ENCODE results near the gene SALL1. TPM values are rescaled to one million over a fixed set of nuclear protein-coding genes. Genes with fewer than 3 reads are reported as not detected.

SALL1 gene
- total and polyA plus RNA-seq, 2 donors (not counting 3 experiments of a cell fraction or from before 2014, with no cell fraction given): not detected

GRCh38 chr16:51141541-51141940 is 9.5 kb downstream of the SALL1 start:
- CTCF ChIA-PET: no interaction called here
- Histone ChIP-seq H3K4me2 (ENCODE audit: insufficient read depth, low read length) (no peak overlapping the region), H2AFZ (ENCODE audit: low read depth, low read length) (no peak overlapping the region), H3K9me3 (replicated peaks; ENCODE audit: control insufficient read depth, insufficient read depth, low read length) (no peaks in the 10 kb centered on the region), H4K20me1 (replicated peaks; ENCODE audit: control insufficient read depth, extremely low read depth, insufficient read depth, low read length) (no peaks in the 10 kb centered on the region), H3K4me1 (ENCODE audit: control insufficient read depth, extremely low read depth, insufficient read depth, low read length) (no peaks in the 10 kb centered on the region), H3K79me2 (ENCODE audit: control insufficient read depth, insufficient read depth, low read length) (no peaks in the 10 kb centered on the region), H3K9ac (replicated peaks; ENCODE audit: extremely low read depth, insufficient read depth, low read length) (no peak overlapping the region), H3K9me1 (replicated peaks; ENCODE audit: control insufficient read depth, extremely low read depth, insufficient read depth, low read length) (no peaks in the 10 kb centered on the region), H3K4me3 (replicated peaks in 1 of 3; ENCODE audit: insufficient read depth in 1 of 3, low read depth in 1 of 3, low read length in 3 of 3) (no peak overlapping the region), H3K27me3 (ENCODE audit: control insufficient read depth in 2 of 2, insufficient read depth in 2 of 2, low read length in 2 of 2) (no peaks in the 10 kb centered on the region), H3K27ac (ENCODE audit: insufficient read depth, low read depth, low read length) (no peak overlapping the region), H3K36me3 (ENCODE audit: control insufficient read depth in 2 of 2, extremely low read depth in 1 of 2, insufficient read depth in 2 of 2, low read length in 2 of 2) (no peaks in the 10 kb centered on the region)
- POLR2A ChIA-PET: no interaction called here
- TF ChIP-seq MAX (IDR thresholded peaks at IDR 0.05; ENCODE audit: insufficient read depth, insufficient read length) (no peak), FOS (IDR thresholded peaks at IDR 0.05; ENCODE audit: borderline replicate concordance, insufficient read depth, low read length) (no peak), POLR2AphosphoS5 (IDR thresholded peaks at IDR 0.05; ENCODE audit: insufficient read depth, low read depth, low read length) (no peak), MYC (IDR thresholded peaks at IDR 0.05; ENCODE audit: low read depth, low read length) (no peak)
- dilution Hi-C loops (cut with MboI; ENCODE audit: extremely low pct_ligation_motif_present, low sequenced_read_pairs) (no loop called here), intact Hi-C loops (cut with micrococcal nuclease) (no loop called here)
- DNase-seq (ENCODE audit: low read depth, low spot score): no peak
- no peak for FAIRE-seq
- BruUV-seq (replicated peaks): no TSS peak

DNA sequence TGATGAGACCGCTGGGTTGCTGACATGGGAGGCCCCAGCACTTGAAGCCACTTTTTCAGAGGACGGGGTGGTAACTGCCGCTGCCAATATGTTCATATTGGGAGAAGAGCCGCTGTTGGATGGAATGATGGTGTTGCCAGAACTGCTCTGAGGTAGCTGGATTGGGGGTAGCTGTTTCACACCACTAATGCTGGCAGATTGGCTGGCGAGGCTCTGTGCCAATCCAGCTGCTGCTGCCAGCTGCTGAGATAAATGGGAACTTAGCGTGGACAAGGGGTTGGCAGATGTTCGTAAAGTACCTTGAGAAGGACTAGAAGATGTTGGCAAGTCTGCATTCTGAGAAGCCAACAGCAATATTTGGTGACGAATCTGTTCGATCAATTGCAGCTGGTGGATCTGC is 10.0 kb downstream of the SALL1 start:
- Histone ChIP-seq H3K9me1 (replicated peaks; ENCODE audit: control insufficient read depth, extremely low read depth, insufficient read depth, low read length) (no peaks in the 10 kb centered on the region), H3K79me2 (ENCODE audit: control insufficient read depth, insufficient read depth, low read length) (no peaks in the 10 kb centered on the region), H2AFZ (ENCODE audit: low read depth, low read length) (no peak overlapping the region), H4K20me1 (replicated peaks; ENCODE audit: control insufficient read depth, extremely low read depth, insufficient read depth, low read length) (no peaks in the 10 kb centered on the region), H3K9me3 (replicated peaks; ENCODE audit: control insufficient read depth, insufficient read depth, low read length) (no peaks in the 10 kb centered on the region), H3K9ac (replicated peaks; ENCODE audit: extremely low read depth, insufficient read depth, low read length) (no peak overlapping the region), H3K36me3 (ENCODE audit: control insufficient read depth in 2 of 2, extremely low read depth in 1 of 2, insufficient read depth in 2 of 2, low read length in 2 of 2) (no peaks in the 10 kb centered on the region), H3K4me2 (ENCODE audit: insufficient read depth, low read length) (no peak overlapping the region), H3K4me1 (ENCODE audit: control insufficient read depth, extremely low read depth, insufficient read depth, low read length) (no peaks in the 10 kb centered on the region), H3K27ac (ENCODE audit: insufficient read depth, low read depth, low read length) (no peak overlapping the region), H3K4me3 (replicated peaks in 1 of 3; ENCODE audit: insufficient read depth in 1 of 3, low read depth in 1 of 3, low read length in 3 of 3) (no peak overlapping the region), H3K27me3 (ENCODE audit: control insufficient read depth in 2 of 2, insufficient read depth in 2 of 2, low read length in 2 of 2) (no peaks in the 10 kb centered on the region)
- TF ChIP-seq MAX (IDR thresholded peaks at IDR 0.05; ENCODE audit: insufficient read depth, insufficient read length): no peak
- TF ChIP-seq CTCF (IDR thresholded peaks at IDR 0.05; ENCODE audit: extremely low read depth in 1 of 2, insufficient read depth in 1 of 2, low read depth in 1 of 2, low read length in 2 of 2): no peak
- no peak for TF ChIP-seq JUN (IDR thresholded peaks at IDR 0.05; ENCODE audit: borderline replicate concordance, insufficient read depth, insufficient read length, low read depth)
- ChIA-PET POLR2A (no interaction called here), CTCF (no interaction called here)
- dilution Hi-C loops (cut with MboI; ENCODE audit: extremely low pct_ligation_motif_present, low sequenced_read_pairs): no loop called here
- no TSS peak for BruUV-seq (replicated peaks)
- FAIRE-seq: no peak
- DNase-seq (ENCODE audit: low read depth, low spot score): no peak
- intact Hi-C loops (cut with micrococcal nuclease): no loop called here
